D721Med (cell line): ENCODE data around the gene HK3.

Experiments used
- DNase-seq: peaks from one replicate; pipeline ENCODE4 v3.0.0; 2011; ENCODE audit warnings: low spot score; ENCODE audit not compliant: insufficient read length
- FAIRE-seq: peaks from 2 replicates; lab custom pipeline; 2011; peaks lifted over from hg19 to GRCh38; lab: Jason Lieb, UNC
- TF ChIP-seq, protein P1 (sequence below): IDR thresholded peaks from 2 replicates; pipeline ENCODE4 v1.5.1; 2012; ENCODE audit warnings: mild to moderate bottlenecking, control low read depth; ENCODE audit not compliant: insufficient read depth; ENCODE audit errors: missing control alignments

Gene HK3

DNA sequence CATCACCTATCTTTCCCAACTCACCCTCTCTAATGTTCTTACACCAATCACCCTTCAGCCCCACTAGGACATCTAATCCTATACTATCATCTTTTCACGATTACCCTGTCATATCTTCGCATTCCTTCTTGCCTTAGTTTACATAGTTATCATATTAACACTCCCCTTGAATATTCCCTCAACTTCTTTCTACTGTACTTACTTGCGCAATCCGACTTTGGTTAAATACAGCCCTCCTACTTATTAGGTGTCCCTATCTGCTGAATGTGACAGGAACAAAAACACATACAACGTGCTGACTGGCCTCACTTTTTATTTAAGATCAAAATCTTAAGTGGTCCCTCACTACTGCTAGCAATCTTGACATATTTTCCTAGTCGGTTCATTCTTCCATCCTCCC, 19.5 kb upstream of the HK3 start:
- no peak for FAIRE-seq
- TF ChIP-seq, protein P1, sequence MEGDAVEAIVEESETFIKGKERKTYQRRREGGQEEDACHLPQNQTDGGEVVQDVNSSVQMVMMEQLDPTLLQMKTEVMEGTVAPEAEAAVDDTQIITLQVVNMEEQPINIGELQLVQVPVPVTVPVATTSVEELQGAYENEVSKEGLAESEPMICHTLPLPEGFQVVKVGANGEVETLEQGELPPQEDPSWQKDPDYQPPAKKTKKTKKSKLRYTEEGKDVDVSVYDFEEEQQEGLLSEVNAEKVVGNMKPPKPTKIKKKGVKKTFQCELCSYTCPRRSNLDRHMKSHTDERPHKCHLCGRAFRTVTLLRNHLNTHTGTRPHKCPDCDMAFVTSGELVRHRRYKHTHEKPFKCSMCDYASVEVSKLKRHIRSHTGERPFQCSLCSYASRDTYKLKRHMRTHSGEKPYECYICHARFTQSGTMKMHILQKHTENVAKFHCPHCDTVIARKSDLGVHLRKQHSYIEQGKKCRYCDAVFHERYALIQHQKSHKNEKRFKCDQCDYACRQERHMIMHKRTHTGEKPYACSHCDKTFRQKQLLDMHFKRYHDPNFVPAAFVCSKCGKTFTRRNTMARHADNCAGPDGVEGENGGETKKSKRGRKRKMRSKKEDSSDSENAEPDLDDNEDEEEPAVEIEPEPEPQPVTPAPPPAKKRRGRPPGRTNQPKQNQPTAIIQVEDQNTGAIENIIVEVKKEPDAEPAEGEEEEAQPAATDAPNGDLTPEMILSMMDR: no peak

DNA sequence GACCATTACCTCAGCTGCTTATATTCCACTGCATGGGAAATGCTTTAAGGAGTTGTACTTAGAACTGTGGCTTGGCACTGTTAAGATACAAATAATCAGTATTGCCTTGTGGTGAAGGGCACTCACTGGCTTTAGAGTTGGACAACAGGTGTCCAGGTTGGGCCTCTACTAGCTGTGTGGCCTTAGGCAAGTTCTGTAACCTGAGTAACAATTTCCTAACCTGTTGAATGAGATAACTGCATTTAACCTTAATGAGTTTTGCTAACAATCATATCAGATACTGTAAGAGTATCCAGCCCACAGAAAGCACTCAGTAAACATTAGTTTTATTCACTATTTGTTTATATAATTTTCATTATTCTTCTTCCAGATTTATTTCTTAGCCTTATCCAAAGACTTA, 17.2 kb upstream of the HK3 start:
- no peak for FAIRE-seq
- DNase-seq: no peak
- TF ChIP-seq, protein P1: no peak

More for the DNA sequence above, 19.5 kb upstream of the HK3 start:
- DNase-seq: no peak

DNA sequence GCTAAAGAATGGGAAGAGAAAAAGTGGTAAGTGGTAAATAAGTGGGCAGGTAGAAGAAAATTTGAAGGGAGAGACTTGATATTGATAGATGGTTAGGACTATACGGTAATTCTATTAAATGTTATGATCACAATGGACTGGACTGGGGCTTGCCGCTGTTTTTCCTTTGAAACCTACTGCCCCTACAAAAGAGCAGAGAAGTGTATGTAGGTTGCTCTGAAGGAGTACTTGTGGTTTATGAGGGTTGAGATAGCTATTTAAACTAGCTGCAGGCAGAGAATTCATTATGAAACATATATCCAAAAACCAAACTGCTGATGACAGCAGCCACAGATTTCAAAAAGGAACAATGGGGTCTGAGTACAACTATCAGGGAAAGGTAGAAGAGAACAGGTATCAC, 16.8 kb upstream of the HK3 start:
- no peak for DNase-seq
- TF ChIP-seq, protein P1: no peak
- no peak for FAIRE-seq

DNA sequence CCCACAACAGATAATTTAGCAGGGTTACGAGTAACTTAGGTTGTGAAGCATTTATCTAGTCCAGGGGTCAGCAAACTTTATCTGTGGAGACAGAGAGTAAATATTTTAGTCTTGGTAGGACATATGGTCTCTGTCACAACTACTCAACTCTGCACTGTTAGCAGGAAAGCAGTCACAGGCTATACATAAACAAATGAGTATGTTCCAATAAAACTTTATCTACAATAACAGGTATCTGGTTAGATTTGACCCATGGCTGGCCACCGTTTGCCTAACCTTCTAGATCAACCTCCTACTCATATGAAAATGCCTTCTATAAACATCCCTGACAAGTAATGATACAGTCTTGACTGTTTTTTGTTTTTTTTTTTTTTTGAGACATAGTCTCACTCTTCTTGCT, 13.0 kb upstream of the HK3 start:
- TF ChIP-seq, protein P1: no peak
- FAIRE-seq (no peak), DNase-seq (no peak)

DNA sequence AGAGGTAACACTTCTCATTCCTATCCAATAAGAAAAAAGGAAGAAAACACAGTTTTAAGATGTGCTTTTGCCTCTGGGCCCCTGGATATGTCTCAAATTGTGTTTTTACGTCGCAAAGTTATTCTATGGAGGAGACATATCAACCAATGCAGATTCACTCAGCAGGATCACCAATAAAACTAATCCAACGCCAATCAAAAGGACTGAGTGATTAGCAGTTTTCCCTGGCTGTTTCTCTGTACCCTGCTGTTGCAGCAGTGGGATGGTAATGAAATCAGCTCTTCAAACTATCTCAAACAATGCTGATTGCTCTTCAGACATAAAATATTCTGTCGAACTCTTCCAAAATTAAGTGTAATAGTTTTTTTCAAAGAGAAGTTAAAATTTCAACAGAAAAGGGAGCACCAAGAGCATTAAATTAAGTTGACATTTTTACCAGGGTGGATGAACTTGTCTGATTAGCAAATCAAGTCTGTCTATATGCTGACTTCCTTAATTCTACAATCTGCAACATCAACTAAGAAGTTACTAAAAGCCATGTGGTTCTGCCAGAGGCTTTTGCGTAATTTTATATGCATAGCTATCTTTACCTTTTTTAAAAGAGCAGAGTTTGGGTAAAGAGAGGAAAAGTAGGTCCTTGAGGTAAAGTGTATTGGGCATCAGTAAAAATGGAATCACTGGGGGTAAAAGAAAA, 9.7 kb upstream of the HK3 start:
- TF ChIP-seq, protein P1: no peak
- no peak for DNase-seq
- no peak for FAIRE-seq

DNA sequence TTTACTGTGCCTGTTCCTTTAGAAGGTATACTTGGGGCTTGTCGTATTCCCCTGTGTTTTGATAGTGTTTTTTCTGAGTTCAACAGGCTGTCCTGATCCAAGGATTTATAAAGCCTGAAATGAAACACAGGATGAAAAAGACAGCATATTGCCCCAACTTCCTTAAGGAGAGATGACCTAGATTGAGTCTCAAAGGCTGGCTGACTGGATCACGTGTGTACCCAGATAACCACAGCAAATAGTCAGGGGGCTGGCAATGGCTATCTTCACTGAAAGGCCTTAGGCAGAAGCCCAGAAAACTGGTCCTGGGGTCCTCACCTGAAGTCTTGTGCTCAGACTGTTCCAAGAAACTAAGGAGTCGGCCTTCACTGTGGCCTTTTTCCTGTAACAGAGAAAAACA, 7.7 kb upstream of the HK3 start:
- DNase-seq (no peak), FAIRE-seq (no peak)
- TF ChIP-seq, protein P1: no peak

DNA sequence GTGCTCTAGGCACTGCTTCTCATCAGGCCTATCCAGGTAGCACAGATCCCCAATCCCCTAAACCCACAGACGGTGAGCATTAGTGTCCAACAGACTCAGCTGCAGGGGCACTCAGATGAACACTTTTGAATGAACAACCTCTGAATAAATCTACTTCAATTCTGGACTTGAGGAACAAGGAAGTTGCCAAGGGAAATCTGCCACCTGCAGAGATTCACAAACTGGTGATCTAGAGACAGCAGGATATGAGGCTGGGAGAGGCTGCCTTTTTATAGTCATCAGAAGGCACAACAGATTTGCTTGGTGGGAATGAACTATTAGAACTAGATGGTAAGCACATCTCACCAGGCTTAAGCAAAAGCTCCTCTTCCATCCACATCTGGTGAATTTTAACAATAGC, 7.0 kb upstream of the HK3 start:
- TF ChIP-seq, protein P1: no peak
- DNase-seq (no peak), FAIRE-seq (no peak)
